Prostate gland (tissue), 2 donors: ENCODE results near the gene PTPRM. TPM values are rescaled to one million over a fixed set of nuclear protein-coding genes. Genes with fewer than 3 reads are reported as not detected.

Source experiments
- DNase-seq: peaks from one replicate; pipeline ENCODE4 v3.0.0-alpha.2; 2019; ENCODE audit warnings: low spot score
- H3K27ac ChIP-seq, 2 donors: fragments of 200-600 bp; sonication (generic); 2 replicates each; pipeline ENCODE4 v1.5.1; 2017 to 2019
- H3K27me3 ChIP-seq: fragments of 200-600 bp; sonication (generic); replicated peaks from 2 replicates; pipeline ENCODE4 v1.5.1; 2019; ENCODE audit not compliant: insufficient read depth
- H3K36me3 ChIP-seq, 2 donors: fragments of 200-600 bp; sonication (generic); 1 replicate in 1 of 2; 2 replicates in 1 of 2; pipeline versions ENCODE4 v1.5.1 to v1.8.1; 2017 to 2019
- H3K4me1 ChIP-seq: fragments of 200-600 bp; sonication (generic); replicated peaks from 2 replicates; pipeline ENCODE4 v1.5.1; 2019
- H3K4me3 ChIP-seq, 2 donors: fragments of 200-600 bp; sonication (generic); 2 replicates each; pipeline ENCODE4 v1.5.1; 2017 to 2019
- H3K9me3 ChIP-seq: fragments of 200-600 bp; sonication (generic); 2 replicates; pipeline ENCODE4 v1.5.1; 2017
- CTCF ChIP-seq, 4 experiments: fragments of 200-600 bp in 2 of 4; fragments of 450-650 bp in 2 of 4; sonication (generic) in 2 of 4; IDR thresholded peaks; 1 replicate in 3 of 4; 2 replicates in 1 of 4; pipeline ENCODE4 v1.5.1; 2016 to 2019; ENCODE audit warnings: antibody characterized with exemption in 4 of 4, mild to moderate bottlenecking in 2 of 4, moderate library complexity in 2 of 4
- POLR2A ChIP-seq: fragments of 450-650 bp; IDR thresholded peaks from one replicate; pipeline ENCODE4 v1.6.1; 2016; ENCODE audit warnings: antibody characterized with exemption, mild to moderate bottlenecking
- POLR2AphosphoS5 ChIP-seq: sonication (generic); formaldehyde crosslinking; IDR thresholded peaks from one replicate; pipeline ENCODE4 v1.6.1; 2017; ENCODE audit warnings: antibody characterized with exemption
- WGBS: methylation state at CpG from one replicate; pipeline ENCODE4 v1.1.5; 2018; 5-methylcytosine and 5-hydroxymethylcytosine counted together
- intact Hi-C: fragments of 100-400 bp; cut with DNase I; formaldehyde crosslinking; loops from one replicate; pipeline ENCODE4 v1.14.2; 2022
- total RNA-seq, 2 donors: library from RNA; depleted of rRNA; stranded (reverse); fragments of >200 nt; gene quantifications; one replicate each; pipeline ENCODE4 v1.1.0, GENCODE V29; 2016

PTPRM gene
- total RNA-seq, 2 donors from 2014 or later: 32.9 to 92.6 TPM

- TF ChIP-seq POLR2AphosphoS5: peak; percentile 55
- no peak for TF ChIP-seq CTCF (IDR thresholded peaks at IDR 0.05)
- TF ChIP-seq POLR2A: no peak
- no peaks in the 10 kb centered on the region for H3K27me3 ChIP-seq
- intact Hi-C loops: no loop called here
- WGBS: 28% methylated on average over 7 of the region's 7 CpGs
- no peak overlapping the region for H3K4me3 ChIP-seq
- H3K36me3 ChIP-seq: no peaks in the 10 kb centered on the region
- no peaks in the 10 kb centered on the region for H3K4me1 ChIP-seq
- DNase-seq: peak; percentile 44
- peak overlapping the region in 1 of 2 donors; percentile 24 for H3K27ac ChIP-seq
- H3K9me3 ChIP-seq: no peaks in the 10 kb centered on the region
These were observed 50.8 kb downstream of the PTPRM start for GRCh38 chr18:7617738-7618422.

- Histone ChIP-seq H3K4me1 (no peaks in the 10 kb centered on the region), H3K27me3 (no peaks in the 10 kb centered on the region)
- intact Hi-C loops: no loop called here
These were observed 51.9 kb downstream of the PTPRM start for GRCh38 chr18:7618891-7619442.

GRCh38 chr18:7619676-7620075 is 52.6 kb downstream of the PTPRM start:
- intact Hi-C loops: no loop called here
- Histone ChIP-seq H3K9me3 (no peaks in the 10 kb centered on the region), H3K4me1 (no peaks in the 10 kb centered on the region), H3K36me3 (no peaks in the 10 kb centered on the region), H3K27me3 (no peaks in the 10 kb centered on the region), H3K27ac (no peak overlapping the region), H3K4me3 (no peak overlapping the region)
- TF ChIP-seq CTCF (IDR thresholded peaks at IDR 0.05) (no peak), POLR2A (no peak), POLR2AphosphoS5 (no peak)
- 95% methylated on average over 7 of the region's 7 CpGs for WGBS
- DNase-seq: no peak

More at GRCh38 chr18:7618891-7619442, 51.9 kb downstream of the PTPRM start:
- Histone ChIP-seq H3K9me3 (no peaks in the 10 kb centered on the region), H3K27ac (no peak overlapping the region), H3K4me3 (no peak overlapping the region), H3K36me3 (no peaks in the 10 kb centered on the region)
- TF ChIP-seq CTCF (IDR thresholded peaks at IDR 0.05): no peak
- no peak for TF ChIP-seq POLR2A
- TF ChIP-seq POLR2AphosphoS5: no peak
- 48% methylated on average over 3 of the region's 3 CpGs for WGBS
- DNase-seq: no peak

GRCh38 chr18:7622721-7623120 is 55.6 kb downstream of the PTPRM start:
- Histone ChIP-seq H3K9me3 (no peaks in the 10 kb centered on the region), H3K27ac (no peak overlapping the region), H3K36me3 (no peaks in the 10 kb centered on the region), H3K4me1 (no peaks in the 10 kb centered on the region), H3K4me3 (no peak overlapping the region), H3K27me3 (no peaks in the 10 kb centered on the region)
- intact Hi-C loops: no loop called here
- TF ChIP-seq POLR2A: no peak
- no peak for TF ChIP-seq CTCF (IDR thresholded peaks at IDR 0.05)
- TF ChIP-seq POLR2AphosphoS5: no peak
- DNase-seq: no peak

GRCh38 chr18:7623681-7624080 is 56.6 kb downstream of the PTPRM start:
- no peaks in the 10 kb centered on the region for H3K4me1 ChIP-seq
- WGBS: 92% methylated on average over 1 of the region's 1 CpG
- no peaks in the 10 kb centered on the region for H3K36me3 ChIP-seq
- DNase-seq: no peak
- no peaks in the 10 kb centered on the region for H3K9me3 ChIP-seq
- TF ChIP-seq POLR2AphosphoS5 (no peak), CTCF (IDR thresholded peaks at IDR 0.05) (no peak), POLR2A (no peak)
- intact Hi-C loops: no loop called here
- no peak overlapping the region for H3K27ac ChIP-seq
- no peaks in the 10 kb centered on the region for H3K27me3 ChIP-seq
- H3K4me3 ChIP-seq: no peak overlapping the region
